Large intestine (tissue), 3 donors: ENCODE data around the gene LRCH4. TPM values are rescaled to one million over a fixed set of nuclear protein-coding genes. Genes with fewer than 3 reads are reported as not detected.

Experiments
- DNase-seq, 2 donors: peaks; one replicate each; pipeline versions ENCODE4 v3.0.0 to v3.0.0-alpha.2; 2013
- H3K27ac ChIP-seq: one replicate; pipeline ENCODE4 v1.5.1; 2013; ENCODE audit warnings: low read length
- H3K27me3 ChIP-seq: 2 replicates; pipeline ENCODE4 v1.6.1; 2013; ENCODE audit warnings: low read length; ENCODE audit not compliant: control insufficient read depth, insufficient read depth
- H3K36me3 ChIP-seq: 2 replicates; pipeline ENCODE4 v1.6.1; 2013; ENCODE audit warnings: low read length; ENCODE audit not compliant: control insufficient read depth, insufficient read depth
- H3K4me1 ChIP-seq: one replicate; pipeline ENCODE4 v1.6.1; 2013; ENCODE audit warnings: low read length; ENCODE audit not compliant: control insufficient read depth, insufficient read depth
- H3K4me3 ChIP-seq: one replicate; pipeline ENCODE4 v1.5.1; 2013; ENCODE audit warnings: low read length
- H3K9me3 ChIP-seq: one replicate; pipeline ENCODE4 v1.6.1; 2013; ENCODE audit warnings: mild to moderate bottlenecking, low read depth, low read length, moderate library complexity; ENCODE audit not compliant: control insufficient read depth
- WGBS: methylation state at CpG from one replicate; pipeline ENCODE4 v1.1.5; 2013; ENCODE audit warnings: low lambda C conversion rate; ENCODE audit not compliant: insufficient coverage; 5-methylcytosine and 5-hydroxymethylcytosine counted together
- polyA plus RNA-seq: library from polyadenylated mRNA; unstranded; fragments of 120-200 nt; gene quantifications from one replicate; pipeline ENCODE4 v1.2.1, GENCODE V29; 2013

LRCH4 gene
- polyA plus RNA-seq, 1 donor, result 40.0 TPM

DNA sequence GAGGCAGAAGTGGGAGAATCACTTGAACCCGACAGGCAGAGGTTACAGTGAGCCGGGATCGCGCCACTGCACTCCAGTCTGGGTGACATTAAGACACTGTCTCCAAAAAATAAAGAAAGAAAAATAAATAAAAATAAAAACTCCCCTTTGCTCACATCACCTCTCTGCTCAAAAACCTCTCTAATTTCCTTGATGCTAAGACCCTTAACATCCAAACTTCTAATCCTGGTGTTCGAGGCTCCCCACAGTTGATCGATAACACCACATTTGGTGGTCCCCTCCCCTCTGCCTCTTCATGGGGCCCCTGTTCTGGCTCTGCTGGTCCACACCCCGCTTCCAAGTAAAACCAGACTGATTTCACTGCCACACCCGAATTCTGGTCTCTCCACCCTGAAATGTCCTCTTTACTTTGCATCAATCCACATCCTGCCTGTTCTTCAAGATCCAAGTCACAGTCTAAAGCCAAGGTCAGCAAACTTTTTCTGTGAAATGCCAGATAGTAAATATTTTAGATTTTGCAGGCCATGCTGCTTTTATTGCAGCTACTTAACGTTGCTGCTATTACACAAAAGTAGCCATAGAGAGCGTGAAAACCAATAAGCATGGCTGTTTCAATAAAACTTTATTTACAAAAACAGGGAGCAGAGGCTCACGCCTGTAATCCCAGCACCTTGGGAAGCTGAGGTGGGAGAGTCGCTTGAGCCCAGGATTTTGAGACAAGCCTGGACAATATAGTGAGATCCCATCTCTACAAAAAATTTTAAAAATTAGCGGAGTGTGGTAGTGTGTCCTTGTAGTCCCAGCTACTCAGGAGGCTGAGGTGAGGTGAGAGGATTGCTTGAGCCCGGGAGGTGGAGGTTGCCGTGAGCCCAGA, 38.3 kb upstream of the LRCH4 start:
- H3K27me3 ChIP-seq, result no peaks in the 10 kb centered on the region
- 40% methylated on average over 1 of the region's 15 CpGs for WGBS
- peaks cover 6% of the 10 kb centered on the region for H3K4me1 ChIP-seq
- no peak overlapping the region for H3K27ac ChIP-seq
- DNase-seq, result no peak
- H3K9me3 ChIP-seq, result no peaks in the 10 kb centered on the region
- no peak overlapping the region for H3K4me3 ChIP-seq
- no peaks in the 10 kb centered on the region for H3K36me3 ChIP-seq

DNA sequence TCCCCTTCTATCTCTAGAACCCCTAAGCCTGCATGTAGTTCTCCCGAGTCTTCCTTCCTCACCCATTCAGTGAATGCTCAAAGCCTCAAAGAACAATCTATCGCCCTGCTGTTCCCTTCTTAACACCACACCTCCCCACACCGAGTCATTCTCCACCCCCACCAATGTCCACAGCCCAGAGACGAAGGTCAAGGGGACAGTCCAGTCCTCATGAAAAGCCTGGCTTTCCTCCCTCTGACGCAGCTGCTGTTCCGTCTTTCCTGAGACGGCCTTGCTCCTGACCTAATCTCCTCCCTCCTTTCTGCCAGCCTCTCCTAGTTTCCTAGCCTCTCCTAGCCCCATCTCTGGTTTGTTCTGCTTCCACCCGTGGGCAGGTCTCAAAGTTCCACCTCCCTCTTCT, 35.6 kb upstream of the LRCH4 start:
- DNase-seq, result no peak
- Histone ChIP-seq H3K27ac (no peak overlapping the region), H3K36me3 (no peaks in the 10 kb centered on the region), H3K4me1 (peaks cover 3% of the 10 kb centered on the region), H3K27me3 (no peaks in the 10 kb centered on the region), H3K9me3 (no peaks in the 10 kb centered on the region), H3K4me3 (no peak overlapping the region)
- 83% methylated on average over 2 of the region's 8 CpGs for WGBS

DNA sequence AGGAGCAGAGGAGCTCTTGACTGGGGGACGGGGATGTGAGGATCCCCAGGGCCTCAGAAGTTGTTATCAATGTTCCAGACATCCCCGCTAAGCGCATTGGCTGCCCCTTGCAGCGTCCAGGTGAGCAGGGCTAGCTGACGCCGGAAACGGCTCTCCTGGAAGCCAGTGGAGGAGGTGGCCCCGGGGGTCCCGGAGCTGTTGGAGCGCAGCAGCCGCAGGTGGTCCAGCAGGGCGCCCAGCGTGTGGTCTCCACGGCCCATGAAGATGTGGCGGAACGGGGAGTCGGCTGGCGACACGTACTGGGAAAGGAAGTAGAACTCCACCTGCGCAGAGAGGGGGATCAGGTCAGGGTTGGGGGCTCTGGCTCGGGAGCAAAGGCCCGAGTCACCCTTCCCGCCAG, 34.9 kb upstream of the LRCH4 start:
- H3K27me3 ChIP-seq, result no peaks in the 10 kb centered on the region
- no peak overlapping the region for H3K27ac ChIP-seq
- no peaks in the 10 kb centered on the region for H3K36me3 ChIP-seq
- no peak overlapping the region for H3K4me3 ChIP-seq
- no peaks in the 10 kb centered on the region for H3K4me1 ChIP-seq
- no peaks in the 10 kb centered on the region for H3K9me3 ChIP-seq
- WGBS, result no CpG with 5 or more reads among the region's 23 CpGs
- no peak for DNase-seq

DNA sequence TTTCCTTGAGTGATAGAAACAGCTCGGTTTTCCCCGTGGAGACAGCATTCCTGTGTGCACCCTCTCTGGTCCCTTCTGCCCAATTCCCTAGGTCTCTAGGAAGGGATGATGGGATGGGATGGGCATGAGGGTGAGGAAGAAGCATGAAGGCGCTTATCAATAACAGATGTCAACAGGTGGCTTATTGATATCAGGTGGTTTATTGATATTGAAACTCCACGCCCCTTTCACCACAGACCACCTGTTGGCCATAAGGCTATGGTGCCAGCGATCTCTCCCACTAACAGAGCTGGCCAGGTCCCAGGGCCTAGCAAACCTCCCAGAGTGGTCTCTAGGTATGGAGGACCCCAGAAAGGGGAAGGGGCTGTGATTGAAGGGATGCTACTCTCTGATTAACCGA, 34.3 kb upstream of the LRCH4 start:
- Histone ChIP-seq H3K36me3 (no peaks in the 10 kb centered on the region), H3K4me1 (no peaks in the 10 kb centered on the region), H3K4me3 (no peak overlapping the region), H3K27me3 (no peaks in the 10 kb centered on the region), H3K9me3 (no peaks in the 10 kb centered on the region), H3K27ac (no peak overlapping the region)
- no peak for DNase-seq
- WGBS, result no CpG with 5 or more reads among the region's 6 CpGs

DNA sequence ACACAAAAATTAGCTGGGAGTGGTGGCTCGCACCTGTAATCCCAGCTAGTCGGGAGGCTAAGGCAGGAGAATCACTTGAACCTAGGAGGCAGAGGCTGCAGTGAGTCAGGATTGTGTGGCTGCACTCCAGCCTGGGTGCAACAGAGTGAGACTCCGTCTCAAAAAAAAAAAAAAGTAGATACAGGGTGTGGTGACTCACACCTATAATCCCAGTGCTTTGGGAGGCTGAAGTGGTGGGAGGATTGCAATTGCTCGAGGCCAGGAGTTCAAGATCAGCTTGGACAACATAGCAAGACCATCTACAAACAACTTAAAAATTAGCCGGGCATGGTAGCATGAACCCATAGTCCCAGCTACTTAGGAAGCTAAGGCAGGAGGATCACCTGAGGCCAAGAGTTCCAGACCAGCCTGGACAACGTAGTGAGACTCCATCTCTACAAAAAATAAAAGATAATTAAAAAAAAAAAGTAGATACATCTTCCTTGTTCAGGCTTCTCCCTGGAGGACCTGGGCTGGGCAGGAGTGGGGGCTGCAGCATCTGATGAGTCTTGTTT, 28.5 kb upstream of the LRCH4 start:
- Histone ChIP-seq H3K4me3 (no peak overlapping the region), H3K27ac (no peak overlapping the region), H3K4me1 (peaks cover 3% of the 10 kb centered on the region), H3K27me3 (no peaks in the 10 kb centered on the region), H3K36me3 (no peaks in the 10 kb centered on the region), H3K9me3 (no peaks in the 10 kb centered on the region)
- no CpG with 5 or more reads among the region's 6 CpGs for WGBS
- DNase-seq, result no peak

DNA sequence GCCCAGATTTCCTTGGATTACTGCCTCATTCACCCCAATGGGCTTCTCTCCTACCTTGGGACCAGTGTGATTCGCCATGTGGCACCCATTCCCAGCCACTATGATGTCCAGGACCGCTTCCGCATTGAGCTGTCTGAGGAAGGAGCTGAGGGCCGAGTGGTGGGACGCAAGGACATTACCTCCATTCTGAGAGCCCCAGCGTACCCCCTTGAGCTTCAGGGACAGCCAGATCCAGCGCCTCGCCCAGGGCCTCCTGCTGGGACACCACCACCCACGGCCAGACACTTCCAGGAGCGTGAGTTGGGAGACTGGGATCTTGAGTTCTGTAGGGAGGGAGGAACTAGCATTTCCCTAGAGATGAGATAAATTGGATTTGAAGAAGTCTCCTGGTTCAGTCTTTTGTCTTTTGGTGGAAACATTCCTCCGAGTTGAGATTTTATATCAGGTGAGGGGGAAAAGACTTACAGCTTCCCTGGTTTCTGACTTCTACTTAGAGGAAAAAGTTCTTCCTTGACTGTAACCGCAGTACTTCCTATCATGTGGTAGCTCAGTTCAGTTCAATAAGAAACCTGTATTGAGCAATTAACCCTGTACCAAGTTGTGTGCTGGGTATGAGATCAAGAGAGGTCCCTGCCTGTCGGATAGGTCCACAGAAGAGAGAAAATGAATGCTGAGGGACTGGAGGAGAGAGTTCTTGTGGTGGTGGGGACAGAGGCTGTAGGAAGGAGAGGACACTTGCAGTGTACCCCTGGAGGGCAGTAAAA, 27.7 kb upstream of the LRCH4 start:
- Histone ChIP-seq H3K9me3 (no peaks in the 10 kb centered on the region), H3K27ac (no peak overlapping the region), H3K36me3 (no peaks in the 10 kb centered on the region), H3K4me1 (peaks cover 3% of the 10 kb centered on the region), H3K27me3 (no peaks in the 10 kb centered on the region), H3K4me3 (no peak overlapping the region)
- no peak for DNase-seq
- WGBS, result no CpG with 5 or more reads among the region's 13 CpGs

DNA sequence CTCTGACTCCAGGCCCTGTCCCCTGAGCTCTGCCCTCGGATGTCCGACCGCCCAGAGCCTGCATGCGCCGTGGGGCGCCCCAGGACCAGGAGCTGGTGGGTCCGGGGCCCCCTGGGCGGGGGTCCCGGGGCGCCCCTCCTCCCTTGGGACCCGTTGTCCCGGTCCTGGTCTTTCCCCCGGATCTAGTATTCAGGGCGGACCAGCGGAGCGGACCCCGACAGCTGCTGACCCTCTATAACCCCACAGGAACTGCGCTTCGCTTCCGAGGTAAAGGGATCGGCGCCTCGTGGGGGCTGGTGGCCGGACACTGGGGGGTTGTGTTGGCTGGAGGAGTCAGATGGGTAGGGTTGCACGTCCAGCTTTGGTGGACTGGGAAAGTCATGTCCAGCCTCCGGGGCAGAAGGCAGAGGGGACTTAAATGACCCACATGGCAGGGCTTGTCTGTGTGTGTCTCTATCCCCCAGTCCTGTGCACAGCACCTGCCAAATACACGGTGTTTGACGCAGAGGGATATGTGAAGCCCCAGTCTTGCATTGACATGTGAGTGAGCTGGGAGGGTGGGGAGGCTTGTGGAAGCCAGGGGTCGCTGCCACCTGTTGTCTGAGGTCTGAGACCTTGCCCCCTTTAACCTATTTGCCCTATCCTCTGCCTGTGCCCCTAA, 26.9 kb upstream of the LRCH4 start:
- peak in 1 of 2 donors; percentile 36 for DNase-seq
- no peaks in the 10 kb centered on the region for H3K27me3 ChIP-seq
- H3K9me3 ChIP-seq, result no peaks in the 10 kb centered on the region
- peak overlapping the region; percentile 98 for H3K27ac ChIP-seq
- no CpG with 5 or more reads among the region's 29 CpGs for WGBS
- peak overlapping the region; percentile 67 for H3K4me3 ChIP-seq
- H3K36me3 ChIP-seq, result no peaks in the 10 kb centered on the region
- H3K4me1 ChIP-seq, result peaks cover 3% of the 10 kb centered on the region

DNA sequence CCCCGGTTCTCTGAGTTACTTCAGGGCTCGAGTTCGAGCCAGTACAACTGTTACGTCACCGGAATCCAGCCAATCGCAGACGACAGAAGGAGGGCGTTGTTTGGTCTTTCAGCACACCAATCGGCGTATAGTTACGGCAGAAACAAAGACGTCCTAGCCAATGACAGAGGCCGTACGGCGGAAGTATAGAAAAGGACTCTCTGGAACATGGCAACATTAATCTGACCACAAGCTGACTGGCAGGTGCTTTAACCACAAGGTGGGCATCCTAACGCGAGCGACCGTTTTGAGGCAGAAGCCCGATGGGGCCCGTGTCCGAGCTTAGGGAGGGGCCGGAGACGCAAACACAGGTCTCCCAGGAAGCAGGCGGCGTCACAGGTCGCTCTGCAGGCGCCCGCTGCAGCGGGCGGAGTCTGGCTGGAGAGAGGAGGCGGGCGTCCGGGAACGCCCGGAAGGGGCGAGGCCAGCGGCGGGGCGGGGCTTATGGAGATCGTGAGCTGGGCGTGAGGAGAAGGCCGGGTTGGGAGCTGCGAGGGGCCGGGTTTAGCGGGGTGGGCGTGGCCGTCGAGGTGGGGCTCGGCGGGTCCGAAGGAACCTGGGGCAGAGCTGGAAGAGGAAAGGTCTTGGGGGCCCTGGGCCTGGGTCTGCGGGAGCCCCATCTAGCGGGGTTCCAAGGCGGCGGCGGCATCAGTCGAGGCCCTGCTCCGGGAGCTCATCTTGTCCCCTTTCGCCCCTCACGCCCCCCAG, 26.2 kb upstream of the LRCH4 start, which contains the start of gene MOSPD3:
Gene MOSPD3 (plus strand): TSS at position 558 of the 747 bp plus-strand sequence. CDS start 252 bp downstream, outside the sequence.
- Histone ChIP-seq H3K4me3 (peak within 1 kb of the TSS; percentile 67), H3K27me3 (no peaks in the 10 kb centered on the region), H3K36me3 (no peaks in the 10 kb centered on the region), H3K27ac (peak within 1 kb of the TSS; percentile 98), H3K4me1 (peaks cover 3% of the 10 kb centered on the region), H3K9me3 (no peaks in the 10 kb centered on the region)
- DNase-seq, result peak; percentile 99
- WGBS, result no CpG with 5 or more reads among the region's 61 CpGs

DNA sequence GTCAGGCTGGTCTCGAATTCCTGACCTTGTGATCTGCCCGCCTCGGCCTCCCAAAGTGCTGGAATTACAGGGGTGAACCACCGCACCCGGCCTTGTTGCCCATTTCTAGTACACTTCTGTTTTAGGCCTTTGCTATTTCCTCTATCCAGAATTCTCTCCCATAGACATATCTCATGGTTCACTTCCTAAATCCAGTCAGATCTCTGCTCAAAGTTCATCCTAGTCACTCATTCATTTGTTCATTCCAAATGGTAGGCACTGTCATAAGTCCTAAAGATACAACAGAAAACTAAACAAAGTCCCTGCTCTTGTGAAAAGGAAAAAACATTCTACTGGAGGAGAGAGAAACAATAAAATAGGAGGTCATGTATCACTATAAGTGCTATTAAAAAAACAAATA, 24.0 kb upstream of the LRCH4 start:
- Histone ChIP-seq H3K4me1 (peaks cover 15% of the 10 kb centered on the region), H3K9me3 (no peaks in the 10 kb centered on the region), H3K27ac (no peak overlapping the region), H3K4me3 (no peak overlapping the region), H3K36me3 (peaks cover 2% of the 10 kb centered on the region), H3K27me3 (peaks cover 17% of the 10 kb centered on the region)
- no CpG with 5 or more reads among the region's 5 CpGs for WGBS
- DNase-seq, result no peak
